Peyer's patch (tissue), 4 donors: ENCODE measurements around the gene DIS3L2.
A peak's percentile ranks its signal among the peaks of the same experiment; 100 is the strongest.

Source experiments
- CTCF ChIP-seq, 6 experiments: fragments of 450-650 bp in 4 of 6; fragments of 200-600 bp in 2 of 6; sonication (generic) in 1 of 6; IDR thresholded peaks; one replicate each; pipeline ENCODE4 v1.5.1; 2017 to 2019; ENCODE audit warnings: antibody characterized with exemption in 6 of 6, mild to moderate bottlenecking in 3 of 6, moderate library complexity in 1 of 6
- POLR2A ChIP-seq, 2 donors: fragments of 450-650 bp; IDR thresholded peaks; one replicate each; pipeline ENCODE4 v1.5.1; 2017; ENCODE audit warnings: antibody characterized with exemption in 2 of 2, mild to moderate bottlenecking in 2 of 2, moderate library complexity in 2 of 2

- TF ChIP-seq CTCF (IDR thresholded peaks at IDR 0.05) (peak; percentile 11 to 76 (median 55)), POLR2A (IDR thresholded peaks at IDR 0.05) (no peak)
These were observed 364.1 kb downstream of the DIS3L2 start for GRCh38 chr2:232325324-232326273.
